Measurements from ENCODE around the gene CACNA1C.
A peak's percentile ranks its signal among the peaks of the same experiment; 100 is the strongest.
"Not testable (repeated sequence)": the region's sequence is repeated elsewhere in the genome, so short reads cannot be mapped to it uniquely, and the experiment has no call there.

CACNA1C gene

GRCh38 chr12:2691345-2692071, 638.7 kb downstream of the CACNA1C start:
- DNase-seq (ENCODE audit: low read depth), result no peak

DNA sequence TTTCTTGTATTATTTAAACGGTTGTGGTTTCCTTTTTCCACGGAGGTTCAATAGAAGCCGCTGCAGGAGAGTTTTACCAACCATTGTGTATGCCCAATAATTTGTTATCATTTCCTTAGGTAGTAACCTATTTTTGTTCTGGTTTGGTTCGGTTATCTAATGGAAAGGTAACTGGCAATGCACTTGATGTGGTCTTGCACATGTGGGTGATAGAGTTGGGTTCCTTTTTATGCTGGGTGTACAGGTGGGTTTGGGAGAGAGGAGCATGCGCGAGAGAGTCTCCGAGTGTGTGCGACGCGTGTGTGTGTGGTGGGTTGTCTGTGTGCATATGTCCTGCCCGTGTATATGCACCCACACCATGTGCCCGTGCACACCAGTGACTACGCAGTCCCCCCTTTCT, 639.3 kb downstream of the CACNA1C start:
- DNase-seq (ENCODE audit: low read depth), result no peak

GRCh38 chr12:2693244-2693860, 640.6 kb downstream of the CACNA1C start:
- DNase-seq (ENCODE audit: low read depth), result no peak

- no peak for DNase-seq (ENCODE audit: low read depth)
These were observed 641.3 kb downstream of the CACNA1C start for GRCh38 chr12:2693980-2694610.

GRCh38 chr12:2696136-2696535, 643.3 kb downstream of the CACNA1C start:
- DNase-seq (ENCODE audit: low read depth), result no peak

DNA sequence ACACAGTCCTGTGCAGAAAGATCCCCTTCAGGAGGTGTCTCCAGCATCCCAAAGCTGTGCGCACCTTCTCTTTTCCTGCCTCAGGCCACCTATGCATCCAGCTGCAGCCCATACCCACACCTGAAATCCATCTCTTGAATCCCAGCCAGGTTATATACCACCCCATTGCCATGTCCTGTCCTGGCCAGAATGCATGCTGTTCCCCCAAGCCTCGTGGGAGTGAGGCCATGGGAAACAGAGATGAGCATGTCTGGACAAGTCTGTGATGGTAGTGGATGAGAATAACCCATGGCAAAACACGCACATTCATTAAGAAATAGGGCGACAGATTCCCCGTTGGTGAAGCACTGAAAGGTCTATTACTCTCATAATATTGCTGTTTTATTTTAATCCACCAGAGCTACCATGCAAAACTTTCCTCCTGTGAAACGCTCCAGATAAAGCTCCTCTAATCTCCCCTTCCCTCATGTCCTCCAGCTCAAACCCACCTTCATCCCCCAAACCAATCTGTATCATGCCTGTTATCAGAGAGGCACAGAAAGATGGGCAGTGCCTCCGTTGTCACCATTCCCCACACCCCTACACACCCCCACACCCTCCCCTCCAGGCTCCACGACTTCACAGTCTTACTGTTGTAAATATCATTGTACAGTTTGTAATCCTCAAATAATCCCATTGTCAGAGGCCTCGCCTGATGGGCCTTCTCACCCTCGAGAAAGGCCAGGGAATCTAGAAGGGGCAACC, 644.4 kb downstream of the CACNA1C start:
- no peak for DNase-seq (ENCODE audit: low read depth)

GRCh38 chr12:2698566-2698965, 645.8 kb downstream of the CACNA1C start:
- no peak for DNase-seq (ENCODE audit: low read depth)

- DNase-seq (ENCODE audit: low read depth), result no peak
These were observed 657.9 kb downstream of the CACNA1C start for GRCh38 chr12:2710701-2711100.

GRCh38 chr12:2719392-2719791, 666.6 kb downstream of the CACNA1C start:
- DNase-seq (ENCODE audit: low read depth), result no peak

GRCh38 chr12:2722806-2723205, 670.0 kb downstream of the CACNA1C start:
- DNase-seq (ENCODE audit: low read depth), result no peak

- no peak for DNase-seq (ENCODE audit: low read depth)
These were observed 679.5 kb downstream of the CACNA1C start for GRCh38 chr12:2732290-2732689.

GRCh38 chr12:2733493-2734355, 680.9 kb downstream of the CACNA1C start:
- DNase-seq (ENCODE audit: low read depth), result no peak

DNA sequence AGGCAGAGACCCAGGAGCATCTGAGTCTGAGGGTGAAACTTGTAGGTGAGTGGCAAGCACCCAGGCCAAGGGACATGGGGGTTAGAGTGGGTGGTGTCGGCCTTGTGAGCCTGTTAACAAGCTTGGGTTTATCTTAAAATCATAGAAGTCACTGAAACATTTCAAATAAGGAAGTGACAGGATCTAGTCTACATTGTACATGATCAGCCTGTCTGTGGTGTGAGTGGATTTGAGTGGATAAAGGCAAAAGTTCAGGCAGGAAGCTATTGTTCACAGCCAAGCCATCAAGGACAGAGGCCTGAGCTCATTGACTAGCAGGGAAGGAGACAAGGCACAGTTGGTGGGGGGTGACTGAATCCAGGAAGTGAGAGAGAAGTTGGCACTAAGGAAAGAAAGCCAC, 682.6 kb downstream of the CACNA1C start:
- DNase-seq (ENCODE audit: low read depth), result no peak

DNA sequence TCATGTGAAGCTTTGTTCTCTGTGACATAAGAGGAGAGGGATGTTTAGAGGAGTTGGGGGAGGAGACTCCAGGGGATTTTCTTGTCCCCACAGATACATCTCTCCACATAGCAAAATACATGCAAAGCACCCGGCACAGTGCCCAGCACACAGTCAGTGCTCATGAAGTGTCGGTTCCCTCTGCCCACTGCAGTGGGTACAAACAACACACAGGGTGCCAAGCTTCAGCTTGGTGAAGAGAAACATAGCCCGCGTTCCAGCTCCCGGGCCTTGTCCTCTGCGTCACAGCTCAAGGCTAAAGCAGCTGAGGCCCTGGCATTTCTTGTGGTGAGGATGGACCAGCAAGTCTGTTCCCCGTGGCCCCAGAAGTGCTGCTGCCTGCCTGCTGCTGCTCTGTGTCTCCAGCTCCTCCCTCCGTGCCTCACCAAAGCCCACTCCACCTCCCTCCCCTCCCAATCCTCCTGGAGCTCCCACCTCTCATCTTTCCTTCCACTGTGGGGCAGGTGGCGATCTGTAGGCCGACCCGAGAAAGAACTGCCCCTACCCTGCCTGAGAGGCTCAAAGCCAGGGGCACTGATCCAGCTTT, 685.0 kb downstream of the CACNA1C start:
- no peak for DNase-seq (ENCODE audit: low read depth)

- no peak for DNase-seq (ENCODE audit: low read depth)
These were observed 686.3 kb downstream of the CACNA1C start for GRCh38 chr12:2739069-2739468.

- DNase-seq (ENCODE audit: low read depth), result peak; percentile 12
These were observed 687.2 kb downstream of the CACNA1C start for GRCh38 chr12:2739832-2740641.

GRCh38 chr12:2742037-2742436, 689.2 kb downstream of the CACNA1C start:
- not testable (repeated sequence) for DNase-seq (ENCODE audit: low read depth)

- no peak for DNase-seq (ENCODE audit: low read depth)
These were observed 690.7 kb downstream of the CACNA1C start for GRCh38 chr12:2743478-2743877.

GRCh38 chr12:2745655-2746054, 692.9 kb downstream of the CACNA1C start:
- DNase-seq (ENCODE audit: low read depth), result no peak

Data from HS-27A (cell line).